GM21515 (cell line): ENCODE data around the gene CRELD2.

Experiments
- ATAC-seq: cut with Tn5 transposase; IDR thresholded peaks from one replicate; pipeline ENCODE4 v1.9.1; 2021; ENCODE audit not compliant: unreplicated experiment

CRELD2 gene

DNA sequence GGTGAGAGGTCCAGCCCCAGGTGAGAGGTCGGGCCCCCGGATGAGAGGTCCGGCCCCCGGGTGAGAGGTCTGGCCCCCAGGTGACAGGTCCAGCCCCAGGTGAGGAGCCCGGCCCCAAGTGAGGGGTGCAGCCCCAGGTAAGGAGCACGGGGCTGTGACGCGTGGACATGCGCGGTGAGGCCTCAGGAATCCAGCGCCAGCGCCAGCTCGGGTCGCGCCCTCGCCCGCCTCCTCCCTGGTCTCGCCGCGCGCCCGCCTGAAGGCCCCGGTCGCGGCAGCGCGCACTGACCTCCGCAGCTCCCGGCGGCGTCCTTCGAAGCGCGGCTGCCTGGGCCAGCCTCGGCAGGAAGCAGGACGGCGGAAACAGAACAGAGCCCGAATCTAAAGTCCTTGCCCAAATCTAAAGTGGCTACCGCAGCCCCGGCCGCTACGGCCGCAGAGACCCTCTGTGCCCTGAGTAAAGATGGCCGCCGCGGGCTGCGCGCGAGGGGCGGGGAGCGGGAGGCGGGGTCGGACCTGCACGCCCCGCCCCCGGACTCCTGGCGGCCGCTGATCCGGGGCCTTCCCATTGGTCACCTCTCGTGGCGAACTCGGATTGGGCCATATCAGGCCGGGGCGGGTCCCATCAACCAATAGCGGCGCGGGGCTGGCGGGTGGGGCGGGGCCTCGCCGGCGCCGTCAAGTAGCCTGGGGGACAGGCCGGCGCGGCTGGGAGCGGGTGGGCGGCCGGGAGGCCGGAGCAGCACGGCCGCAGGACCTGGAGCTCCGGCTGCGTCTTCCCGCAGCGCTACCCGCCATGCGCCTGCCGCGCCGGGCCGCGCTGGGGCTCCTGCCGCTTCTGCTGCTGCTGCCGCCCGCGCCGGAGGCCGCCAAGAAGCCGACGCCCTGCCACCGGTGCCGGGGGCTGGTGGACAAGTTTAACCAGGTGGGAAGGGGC is at the start of gene CRELD2, which contains the start of gene ALG12:
Gene CRELD2 (plus strand): TSS at position 661 of the 937 bp plus-strand sequence. CDS start 136 bp downstream, at position 797.
Gene ALG12 (minus strand): TSS at position 465 of the 937 bp plus-strand sequence. CDS start 4,673 bp downstream, outside the sequence.
- peak; percentile 80 for ATAC-seq

DNA sequence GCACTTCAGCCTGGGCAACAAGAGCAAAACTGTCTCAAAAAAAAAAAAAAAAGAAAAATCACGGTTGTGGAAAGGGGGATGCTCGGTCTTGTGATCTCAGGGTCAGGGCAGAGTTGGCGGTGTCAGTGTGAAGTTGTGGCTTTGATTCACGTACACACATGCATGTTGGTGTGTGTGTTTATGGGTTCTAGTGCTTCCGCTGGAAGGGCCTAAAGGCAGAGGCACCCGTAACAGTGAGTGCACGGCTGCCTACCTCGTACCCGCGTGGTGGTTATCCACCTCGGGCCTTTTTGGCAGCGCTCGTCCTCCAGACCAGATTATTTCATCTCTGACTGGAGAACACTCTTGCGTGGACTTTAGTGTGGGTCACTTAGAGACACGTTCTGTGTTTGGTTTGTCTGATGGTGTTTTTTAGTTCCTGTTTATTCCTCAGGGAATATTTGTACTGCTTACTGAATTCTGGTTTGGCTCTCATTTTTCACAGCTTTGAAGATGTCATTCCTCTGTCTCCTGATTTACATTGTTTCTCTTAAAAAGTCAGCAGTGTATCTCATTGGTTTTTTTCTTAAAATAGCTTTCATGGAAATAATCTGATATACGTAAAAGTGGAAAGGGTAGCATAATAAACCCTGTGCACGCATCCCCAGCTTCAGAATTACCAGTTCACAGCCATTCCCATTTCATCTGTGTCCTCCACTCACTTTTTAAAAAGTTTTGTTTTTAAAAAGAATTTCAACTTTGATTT is 49.2 kb upstream of the CRELD2 start:
- no peak for ATAC-seq

DNA sequence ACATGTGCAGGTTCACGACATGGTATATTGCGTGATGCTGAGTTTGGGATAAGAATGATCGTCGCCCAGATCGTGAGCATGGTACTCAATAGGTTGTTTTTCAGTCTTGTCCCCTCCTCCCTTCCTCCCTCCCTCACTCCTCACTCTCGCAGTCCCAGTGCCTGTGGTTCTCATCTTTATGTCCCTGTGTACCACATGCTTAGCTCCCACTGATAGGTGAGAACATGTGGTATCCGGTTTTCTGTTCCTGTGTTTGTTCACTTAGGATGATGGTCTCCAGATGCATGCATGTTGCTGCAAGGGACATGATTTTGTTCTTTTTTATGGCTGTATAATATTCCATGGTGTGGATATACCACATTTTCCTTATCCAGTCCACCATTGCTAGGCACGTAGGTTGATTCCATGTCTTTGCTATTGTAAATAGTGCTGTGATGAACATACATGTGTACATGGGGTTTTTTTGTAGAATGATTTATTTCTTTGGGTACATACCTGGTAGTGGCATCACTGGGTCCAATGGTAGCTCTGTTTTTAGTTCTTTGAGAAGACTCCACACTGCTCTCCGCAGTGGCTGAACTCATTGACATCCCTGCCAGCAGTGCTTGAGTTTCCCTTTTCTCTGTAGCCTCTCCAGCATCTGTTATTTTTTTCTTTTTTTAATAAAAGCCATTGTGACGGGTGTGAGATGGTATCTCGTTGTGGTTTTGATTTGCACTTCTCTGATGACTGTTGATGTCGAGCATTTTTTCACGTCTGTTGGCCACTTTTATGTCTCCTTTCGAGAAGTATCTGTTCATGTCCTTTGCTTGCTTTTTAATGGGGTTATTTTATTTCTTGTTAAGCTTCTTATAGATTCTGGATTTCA is 48.4 kb upstream of the CRELD2 start:
- ATAC-seq, result no peak

GRCh38 chr22:49871482-49871881 is 47.0 kb upstream of the CRELD2 start:
- no peak for ATAC-seq

- no peak for ATAC-seq
These were observed 46.1 kb upstream of the CRELD2 start for GRCh38 chr22:49872347-49872746.

- no peak for ATAC-seq
These were observed 45.0 kb upstream of the CRELD2 start for GRCh38 chr22:49873228-49873940.

- ATAC-seq, result no peak
These were observed 40.8 kb upstream of the CRELD2 start for GRCh38 chr22:49877642-49878041.

DNA sequence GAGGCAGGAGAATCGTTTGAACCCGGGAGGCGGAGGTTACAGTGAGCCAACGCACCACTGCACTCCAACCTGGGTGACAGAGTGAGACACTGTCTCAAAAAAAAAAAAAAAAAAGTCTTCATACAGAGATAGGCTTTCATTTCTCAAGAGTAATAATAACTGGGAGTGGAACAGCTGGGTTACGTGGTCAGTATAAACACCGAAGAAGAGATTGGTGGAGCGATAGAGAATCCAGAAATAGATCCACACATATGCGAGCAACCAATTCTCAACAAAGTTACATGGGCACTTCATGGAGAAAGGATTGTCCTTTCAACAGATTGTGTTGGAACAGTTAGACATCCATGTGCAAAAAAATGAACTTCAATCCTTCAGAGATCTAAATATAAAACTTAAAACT is 40.2 kb upstream of the CRELD2 start:
- ATAC-seq, result no peak

GRCh38 chr22:49879871-49880270 is 38.6 kb upstream of the CRELD2 start:
- ATAC-seq, result no peak

- no peak for ATAC-seq
These were observed 38.2 kb upstream of the CRELD2 start for GRCh38 chr22:49880281-49880680.

DNA sequence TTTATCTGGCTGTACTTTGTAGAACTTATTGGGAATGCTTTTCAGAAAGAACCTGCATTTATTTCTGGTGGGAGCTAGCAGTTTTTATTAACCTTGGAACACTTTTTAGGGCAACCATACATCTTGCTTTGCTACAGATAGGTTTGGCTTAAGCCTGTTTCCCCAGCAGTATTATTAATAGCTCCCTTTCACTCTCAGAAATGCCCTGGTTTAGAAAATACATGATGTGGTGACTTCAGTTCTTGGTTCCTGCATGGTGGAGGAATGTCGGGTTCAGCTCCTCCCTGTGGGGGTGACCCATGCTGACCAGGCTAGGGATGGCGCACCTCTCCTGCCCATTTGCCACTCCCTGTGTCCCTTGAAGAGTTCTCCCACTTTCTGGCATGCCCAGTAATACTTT is 36.6 kb upstream of the CRELD2 start:
- ATAC-seq, result no peak

GRCh38 chr22:49882519-49883293 is 35.7 kb upstream of the CRELD2 start:
- no peak for ATAC-seq

GRCh38 chr22:49883294-49883640 is 35.2 kb upstream of the CRELD2 start:
- no peak for ATAC-seq

DNA sequence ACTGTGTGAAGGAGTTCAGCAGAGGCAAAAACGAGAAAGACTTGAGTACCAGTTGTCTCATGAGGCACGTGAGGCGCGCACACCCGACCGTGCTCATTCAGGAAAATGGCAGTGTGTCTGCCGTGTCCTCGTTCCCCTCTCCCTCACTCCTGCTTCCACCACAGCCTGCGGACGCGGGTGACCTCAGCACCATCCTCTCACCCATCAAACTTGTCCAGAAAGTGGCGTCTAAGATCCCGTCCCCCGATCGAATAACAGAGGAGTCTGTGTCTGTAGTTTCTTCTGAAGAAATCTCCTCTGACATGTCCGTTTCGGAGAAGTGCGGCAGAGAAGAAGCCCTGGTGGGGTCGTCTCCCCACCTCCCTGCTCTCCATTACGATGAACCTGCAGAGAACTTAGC is 34.4 kb upstream of the CRELD2 start:
- no peak for ATAC-seq

GRCh38 chr22:49884503-49885260 is 33.8 kb upstream of the CRELD2 start:
- no peak for ATAC-seq

DNA sequence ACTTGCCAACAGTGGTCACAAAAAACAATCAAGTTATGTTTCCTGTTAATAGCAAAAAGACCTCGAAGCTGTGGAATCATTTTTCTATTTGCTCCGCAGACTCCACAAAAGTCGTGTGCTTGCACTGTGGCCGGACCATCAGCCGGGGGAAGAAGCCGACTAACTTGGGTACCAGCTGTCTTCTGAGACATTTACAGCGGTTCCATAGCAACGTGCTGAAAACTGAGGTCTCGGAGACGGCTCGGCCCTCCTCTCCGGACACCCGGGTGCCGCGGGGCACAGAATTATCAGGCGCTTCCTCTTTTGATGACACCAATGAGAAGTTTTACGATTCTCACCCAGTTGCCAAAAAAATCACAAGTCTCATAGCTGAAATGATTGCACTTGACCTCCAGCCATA is 33.2 kb upstream of the CRELD2 start:
- no peak for ATAC-seq

GRCh38 chr22:49885881-49886280 is 32.6 kb upstream of the CRELD2 start:
- ATAC-seq, result no peak

DNA sequence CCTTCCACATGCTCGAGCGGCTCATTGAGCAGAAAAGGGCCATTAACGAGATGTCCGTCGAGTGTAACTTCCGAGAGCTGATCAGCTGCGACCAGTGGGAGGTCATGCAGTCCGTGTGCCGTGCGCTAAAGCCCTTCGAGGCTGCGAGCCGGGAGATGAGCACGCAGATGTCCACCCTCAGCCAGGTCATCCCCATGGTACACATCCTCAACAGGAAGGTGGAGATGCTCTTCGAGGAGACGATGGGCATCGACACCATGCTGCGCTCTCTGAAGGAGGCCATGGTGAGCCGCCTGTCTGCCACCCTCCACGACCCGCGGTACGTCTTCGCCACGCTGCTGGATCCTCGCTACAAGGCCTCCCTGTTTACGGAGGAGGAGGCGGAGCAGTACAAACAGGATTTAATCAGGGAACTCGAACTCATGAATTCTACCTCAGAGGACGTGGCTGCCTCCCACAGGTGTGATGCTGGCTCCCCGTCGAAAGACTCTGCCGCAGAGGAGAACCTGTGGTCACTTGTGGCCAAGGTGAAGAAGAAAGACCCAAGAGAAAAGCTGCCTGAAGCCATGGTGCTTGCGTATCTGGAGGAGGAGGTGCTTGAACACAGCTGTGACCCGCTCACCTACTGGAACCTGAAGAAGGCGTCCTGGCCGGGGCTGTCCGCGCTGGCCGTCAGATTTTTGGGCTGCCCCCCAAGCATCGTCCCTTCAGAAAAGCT is 31.9 kb upstream of the CRELD2 start:
- no peak for ATAC-seq
